ENCODE results near the gene ALG3.

ALG3 gene

DNA sequence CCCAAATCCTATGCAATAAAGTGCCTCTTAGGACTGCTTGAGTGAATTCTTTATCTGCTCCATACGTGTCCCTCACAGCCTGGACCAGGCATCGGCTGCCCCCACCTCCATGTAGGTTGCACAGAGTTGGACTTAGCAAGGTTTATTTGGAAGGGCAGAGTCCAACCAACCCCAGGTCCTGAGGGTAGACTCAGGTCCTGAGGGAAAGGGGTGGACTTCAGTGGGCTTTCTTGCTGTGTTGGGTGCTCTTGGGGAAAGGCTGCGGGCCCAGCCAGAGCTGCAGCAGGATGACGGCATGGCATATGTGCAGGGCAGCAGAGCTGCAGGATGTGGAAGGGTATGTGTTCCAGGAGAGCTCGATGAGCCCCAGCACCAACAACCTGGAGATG is 6.5 kb downstream of the ALG3 start:
- Histone ChIP-seq H3K27me3 (ENCODE audit: control insufficient read depth in 1 of 2, insufficient read depth in 2 of 2, low read length in 2 of 2) (no peaks in the 10 kb centered on the region), H3K4me3 (ENCODE audit: low read depth in 1 of 2, low read length in 2 of 2) (no peak overlapping the region), H3K36me3 (ENCODE audit: control insufficient read depth in 1 of 2, insufficient read depth in 2 of 2, low read length in 2 of 2) (peaks cover 25 to 39% of the 10 kb centered on the region in 2 donors), H3K9me3 (ENCODE audit: control insufficient read depth in 1 of 2, low read length in 2 of 2) (no peaks in the 10 kb centered on the region), H3K4me1 (ENCODE audit: control insufficient read depth in 1 of 2, insufficient read depth in 2 of 2, low read length in 2 of 2) (peaks cover 0 to 17% of the 10 kb centered on the region in 2 donors), H3K27ac (ENCODE audit: low read depth, low read length) (no peak overlapping the region), H3K9ac (ENCODE audit: low read depth in 1 of 2, low read length in 2 of 2) (no peak overlapping the region)

DNA sequence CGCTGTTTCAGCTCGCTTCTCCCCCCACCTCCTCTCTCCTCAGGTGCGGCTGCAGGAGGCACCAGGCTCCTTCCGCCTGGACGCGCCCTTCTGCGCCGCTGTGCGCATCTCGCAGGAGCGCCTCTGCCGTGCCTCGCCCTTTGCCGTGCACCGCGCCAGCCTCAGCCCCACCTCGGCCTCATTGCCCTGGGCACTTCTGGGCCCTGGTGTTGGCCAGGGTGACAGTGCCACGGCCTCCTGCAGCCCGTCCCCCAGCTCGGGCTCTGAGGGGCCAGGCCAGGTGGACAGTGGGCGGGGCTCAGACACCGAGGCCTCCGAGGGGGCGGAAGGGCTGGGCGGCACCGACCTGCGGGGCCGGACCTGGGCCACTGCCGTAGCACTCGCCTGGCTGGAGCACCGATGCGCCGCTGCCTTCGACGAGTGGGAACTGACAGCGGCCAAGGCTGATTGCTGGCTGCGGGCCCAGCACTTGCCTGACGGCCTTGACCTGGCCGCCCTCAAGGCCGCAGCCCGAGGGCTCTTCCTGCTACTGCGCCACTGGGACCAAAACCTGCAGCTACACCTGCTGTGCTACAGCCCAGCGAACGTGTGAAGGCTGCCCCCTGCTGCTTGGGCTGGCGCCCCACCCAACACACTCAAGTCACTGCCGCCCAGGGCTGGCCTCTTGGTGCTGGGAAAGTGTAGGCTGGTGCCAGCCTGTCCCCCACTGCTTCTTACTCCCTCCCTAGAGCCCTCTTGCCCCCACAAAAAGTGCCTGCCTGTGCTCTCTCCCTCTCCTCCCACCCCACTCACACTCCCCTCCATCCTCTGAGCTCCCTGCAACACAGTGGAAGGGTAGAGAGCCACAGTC is 7.1 kb downstream of the ALG3 start:
- H3K27ac ChIP-seq (ENCODE audit: low read depth, low read length), result no peak overlapping the region
- peak overlapping the region in 1 of 2 donors; percentile 54 for H3K4me3 ChIP-seq (ENCODE audit: low read depth in 1 of 2, low read length in 2 of 2)

DNA sequence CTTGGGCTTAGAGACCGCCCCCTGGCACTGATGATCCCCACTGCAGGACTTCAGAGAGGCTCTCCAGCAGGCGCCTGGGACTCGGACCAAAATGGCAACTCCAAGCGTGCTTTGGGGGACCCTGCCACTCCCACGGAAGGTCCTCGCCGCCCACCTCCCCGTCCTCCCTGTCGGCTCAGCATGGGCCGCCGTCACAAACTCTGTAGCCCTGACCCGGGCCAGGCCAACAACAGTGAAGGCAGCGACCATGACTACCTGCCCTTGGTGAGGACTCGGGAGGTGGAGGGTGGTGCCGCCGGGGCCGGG is 7.7 kb downstream of the ALG3 start:
- Histone ChIP-seq H3K27ac (ENCODE audit: low read depth, low read length) (no peak overlapping the region), H3K4me3 (ENCODE audit: low read depth in 1 of 2, low read length in 2 of 2) (peak overlapping the region in 1 of 2 donors; percentile 54), H3K9ac (ENCODE audit: low read depth in 1 of 2, low read length in 2 of 2) (no peak overlapping the region), H3K9me3 (ENCODE audit: control insufficient read depth in 1 of 2, low read length in 2 of 2) (no peaks in the 10 kb centered on the region), H3K36me3 (ENCODE audit: control insufficient read depth in 1 of 2, insufficient read depth in 2 of 2, low read length in 2 of 2) (peaks cover 25 to 39% of the 10 kb centered on the region in 2 donors), H3K4me1 (ENCODE audit: control insufficient read depth in 1 of 2, insufficient read depth in 2 of 2, low read length in 2 of 2) (peaks cover 0 to 17% of the 10 kb centered on the region in 2 donors), H3K27me3 (ENCODE audit: control insufficient read depth in 1 of 2, insufficient read depth in 2 of 2, low read length in 2 of 2) (no peaks in the 10 kb centered on the region)

More for the DNA sequence above, 7.1 kb downstream of the ALG3 start:
- Histone ChIP-seq H3K36me3 (ENCODE audit: control insufficient read depth in 1 of 2, insufficient read depth in 2 of 2, low read length in 2 of 2) (peaks cover 25 to 39% of the 10 kb centered on the region in 2 donors), H3K4me1 (ENCODE audit: control insufficient read depth in 1 of 2, insufficient read depth in 2 of 2, low read length in 2 of 2) (peaks cover 0 to 17% of the 10 kb centered on the region in 2 donors), H3K9ac (ENCODE audit: low read depth in 1 of 2, low read length in 2 of 2) (no peak overlapping the region), H3K27me3 (ENCODE audit: control insufficient read depth in 1 of 2, insufficient read depth in 2 of 2, low read length in 2 of 2) (no peaks in the 10 kb centered on the region), H3K9me3 (ENCODE audit: control insufficient read depth in 1 of 2, low read length in 2 of 2) (no peaks in the 10 kb centered on the region)

DNA sequence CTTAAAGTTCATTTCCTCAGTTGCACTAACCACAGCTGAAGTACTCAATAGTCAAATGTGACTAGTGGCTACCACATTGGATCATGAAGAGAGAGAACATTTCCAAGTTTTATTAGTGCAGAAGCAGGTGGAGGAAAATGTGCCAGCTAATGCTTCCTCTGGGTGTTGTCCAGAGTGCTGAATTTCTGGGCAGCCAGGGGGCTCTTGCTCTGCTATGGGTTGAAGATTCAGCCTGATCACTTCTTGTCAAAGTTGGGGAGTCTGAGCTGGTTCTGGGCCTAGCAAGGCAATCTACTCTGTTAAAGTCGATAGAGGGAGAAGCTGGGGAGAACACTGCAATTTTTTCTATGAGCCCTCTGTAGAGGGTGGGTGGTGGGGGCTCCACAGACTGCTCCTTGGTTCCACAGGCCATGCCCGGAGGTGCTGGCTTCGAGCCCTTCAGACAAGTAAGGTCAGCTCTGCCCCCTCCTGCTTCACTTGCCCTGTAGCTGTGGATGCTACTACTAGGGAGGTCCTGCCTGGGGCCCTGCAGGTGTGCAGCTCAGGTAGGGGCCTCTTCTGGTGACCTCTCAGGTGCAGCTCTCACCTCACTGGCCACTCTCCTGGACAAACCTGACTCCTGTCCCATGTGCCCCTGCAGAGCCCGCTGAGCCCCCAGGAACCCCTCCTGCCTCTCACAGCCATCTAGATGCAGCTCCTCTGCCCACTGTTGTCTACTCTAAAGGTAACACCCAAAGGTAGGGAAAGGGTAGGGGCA is 8.2 kb downstream of the ALG3 start:
- H3K4me3 ChIP-seq (ENCODE audit: low read depth in 1 of 2, low read length in 2 of 2), result no peak overlapping the region
- peaks cover 0 to 17% of the 10 kb centered on the region in 2 donors for H3K4me1 ChIP-seq (ENCODE audit: control insufficient read depth in 1 of 2, insufficient read depth in 2 of 2, low read length in 2 of 2)
- H3K27me3 ChIP-seq (ENCODE audit: control insufficient read depth in 1 of 2, insufficient read depth in 2 of 2, low read length in 2 of 2), result no peaks in the 10 kb centered on the region
- H3K36me3 ChIP-seq (ENCODE audit: control insufficient read depth in 1 of 2, insufficient read depth in 2 of 2, low read length in 2 of 2), result peaks cover 25 to 37% of the 10 kb centered on the region in 2 donors
- H3K9ac ChIP-seq (ENCODE audit: low read depth in 1 of 2, low read length in 2 of 2), result no peak overlapping the region
- H3K27ac ChIP-seq (ENCODE audit: low read depth, low read length), result no peak overlapping the region
- no peaks in the 10 kb centered on the region for H3K9me3 ChIP-seq (ENCODE audit: control insufficient read depth in 1 of 2, low read length in 2 of 2)

DNA sequence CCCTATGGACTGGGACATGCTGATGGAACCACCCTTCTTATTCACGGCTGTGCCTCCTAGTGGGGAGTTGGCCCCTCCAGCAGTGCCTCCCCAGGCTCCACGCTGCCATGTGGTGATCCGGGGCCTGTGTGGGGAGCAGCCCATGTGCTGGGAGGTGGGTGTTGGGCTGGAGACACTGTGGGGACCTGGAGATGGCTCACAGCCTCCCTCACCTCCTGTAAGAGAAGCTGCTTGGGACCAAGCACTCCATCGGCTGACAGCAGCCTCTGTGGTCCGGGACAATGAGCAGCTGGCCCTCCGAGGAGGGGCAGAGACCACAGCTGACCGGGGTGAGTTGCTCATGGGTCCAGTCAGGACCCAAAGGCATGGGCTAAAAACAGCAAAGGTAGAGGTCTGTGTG is 9.1 kb downstream of the ALG3 start:
- H3K9ac ChIP-seq (ENCODE audit: low read depth in 1 of 2, low read length in 2 of 2), result no peak overlapping the region
- no peak overlapping the region for H3K4me3 ChIP-seq (ENCODE audit: low read depth in 1 of 2, low read length in 2 of 2)
- no peak overlapping the region for H3K27ac ChIP-seq (ENCODE audit: low read depth, low read length)
- peaks cover 17 to 28% of the 10 kb centered on the region in 2 donors for H3K36me3 ChIP-seq (ENCODE audit: control insufficient read depth in 1 of 2, insufficient read depth in 2 of 2, low read length in 2 of 2)
- H3K4me1 ChIP-seq (ENCODE audit: control insufficient read depth in 1 of 2, insufficient read depth in 2 of 2, low read length in 2 of 2), result peaks cover 0 to 17% of the 10 kb centered on the region in 2 donors
- H3K9me3 ChIP-seq (ENCODE audit: control insufficient read depth in 1 of 2, low read length in 2 of 2), result no peaks in the 10 kb centered on the region
- no peaks in the 10 kb centered on the region for H3K27me3 ChIP-seq (ENCODE audit: control insufficient read depth in 1 of 2, insufficient read depth in 2 of 2, low read length in 2 of 2)

DNA sequence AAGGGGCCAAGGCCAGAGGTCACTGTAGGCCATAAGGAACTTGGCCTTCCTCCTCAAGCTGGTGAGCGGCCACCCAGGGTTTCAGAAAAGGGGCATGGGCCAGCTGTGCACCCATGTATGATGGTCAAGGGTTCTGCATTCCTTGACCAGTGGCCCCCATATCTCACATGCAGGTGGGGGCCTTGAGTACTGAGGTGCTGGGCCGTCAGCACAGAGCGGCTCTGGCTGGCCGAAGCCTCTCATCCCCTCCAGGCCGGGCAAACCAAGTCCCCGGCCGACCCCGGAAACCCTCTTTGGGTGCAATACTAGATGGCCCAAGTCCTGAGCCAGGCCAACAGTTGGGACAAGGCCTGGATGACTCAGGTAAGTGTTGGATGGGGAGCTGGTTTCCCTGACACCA is 9.5 kb downstream of the ALG3 start:
- no peaks in the 10 kb centered on the region for H3K27me3 ChIP-seq (ENCODE audit: control insufficient read depth in 1 of 2, insufficient read depth in 2 of 2, low read length in 2 of 2)
- H3K27ac ChIP-seq (ENCODE audit: low read depth, low read length), result no peak overlapping the region
- H3K9ac ChIP-seq (ENCODE audit: low read depth in 1 of 2, low read length in 2 of 2), result no peak overlapping the region
- H3K36me3 ChIP-seq (ENCODE audit: control insufficient read depth in 1 of 2, insufficient read depth in 2 of 2, low read length in 2 of 2), result peaks cover 13 to 24% of the 10 kb centered on the region in 2 donors
- no peaks in the 10 kb centered on the region for H3K9me3 ChIP-seq (ENCODE audit: control insufficient read depth in 1 of 2, low read length in 2 of 2)
- no peak overlapping the region for H3K4me3 ChIP-seq (ENCODE audit: low read depth in 1 of 2, low read length in 2 of 2)
- H3K4me1 ChIP-seq (ENCODE audit: control insufficient read depth in 1 of 2, insufficient read depth in 2 of 2, low read length in 2 of 2), result peaks cover 0 to 17% of the 10 kb centered on the region in 2 donors

DNA sequence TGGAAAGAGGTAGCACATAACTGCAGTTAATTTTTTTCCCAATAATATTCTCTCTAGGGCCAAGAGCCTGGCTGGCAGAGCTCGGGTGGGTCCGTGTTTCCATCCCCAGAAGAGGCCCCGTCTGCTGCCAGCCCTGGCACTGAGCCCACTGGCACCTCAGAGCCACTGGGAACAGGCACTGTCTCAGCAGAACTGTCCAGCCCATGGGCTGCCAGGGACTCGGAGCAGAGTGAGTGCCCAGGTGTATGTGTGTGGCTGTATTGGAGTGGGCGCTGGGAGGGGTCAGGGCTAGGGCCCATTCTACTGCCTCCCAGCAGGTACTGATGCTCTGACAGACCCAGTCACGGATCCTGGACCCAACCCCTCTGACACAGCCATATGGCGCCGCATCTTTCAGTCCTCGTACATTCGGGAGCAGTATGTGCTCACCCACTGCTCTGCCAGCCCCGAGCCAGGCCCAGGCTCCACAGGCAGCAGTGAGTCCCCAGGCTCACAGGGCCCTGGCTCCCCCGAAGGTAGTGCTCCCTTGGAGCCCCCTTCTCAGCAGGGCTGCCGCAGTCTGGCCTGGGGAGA is 10.4 kb downstream of the ALG3 start:
- Histone ChIP-seq H3K9ac (ENCODE audit: low read depth in 1 of 2, low read length in 2 of 2) (no peak overlapping the region), H3K9me3 (ENCODE audit: control insufficient read depth in 1 of 2, low read length in 2 of 2) (no peaks in the 10 kb centered on the region), H3K36me3 (ENCODE audit: control insufficient read depth in 1 of 2, insufficient read depth in 2 of 2, low read length in 2 of 2) (peaks cover 7 to 15% of the 10 kb centered on the region in 2 donors), H3K4me3 (ENCODE audit: low read depth in 1 of 2, low read length in 2 of 2) (no peak overlapping the region), H3K27ac (ENCODE audit: low read depth, low read length) (no peak overlapping the region), H3K27me3 (ENCODE audit: control insufficient read depth in 1 of 2, insufficient read depth in 2 of 2, low read length in 2 of 2) (peaks cover 0 to 4% of the 10 kb centered on the region in 2 donors), H3K4me1 (ENCODE audit: control insufficient read depth in 1 of 2, insufficient read depth in 2 of 2, low read length in 2 of 2) (peaks cover 0 to 17% of the 10 kb centered on the region in 2 donors)

DNA sequence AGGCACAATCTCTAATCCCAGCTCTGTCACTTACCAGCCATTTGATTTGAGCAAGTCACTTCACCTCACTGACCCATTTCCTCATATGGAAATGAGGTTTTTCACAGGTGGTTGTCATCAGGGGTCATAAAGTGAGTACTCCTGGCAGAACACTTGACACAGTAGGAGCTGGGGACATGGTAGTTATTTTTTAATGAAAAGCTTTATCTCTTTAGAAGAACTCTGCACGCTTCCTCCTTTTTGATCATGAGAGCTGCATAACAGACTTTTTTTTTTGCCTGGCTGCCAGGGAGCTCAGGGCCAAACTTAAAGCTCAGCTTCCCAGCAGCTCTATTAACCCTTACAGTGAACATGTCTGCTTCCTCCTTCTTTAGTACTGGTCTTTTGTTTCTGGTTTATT is 11.0 kb downstream of the ALG3 start:
- H3K36me3 ChIP-seq (ENCODE audit: control insufficient read depth in 1 of 2, insufficient read depth in 2 of 2, low read length in 2 of 2), result peaks cover 1 to 9% of the 10 kb centered on the region in 2 donors
- peaks cover 0 to 6% of the 10 kb centered on the region in 2 donors for H3K27me3 ChIP-seq (ENCODE audit: control insufficient read depth in 1 of 2, insufficient read depth in 2 of 2, low read length in 2 of 2)
- no peak overlapping the region for H3K27ac ChIP-seq (ENCODE audit: low read depth, low read length)
- H3K9me3 ChIP-seq (ENCODE audit: control insufficient read depth in 1 of 2, low read length in 2 of 2), result no peaks in the 10 kb centered on the region
- H3K4me3 ChIP-seq (ENCODE audit: low read depth in 1 of 2, low read length in 2 of 2), result no peak overlapping the region
- no peak overlapping the region for H3K9ac ChIP-seq (ENCODE audit: low read depth in 1 of 2, low read length in 2 of 2)
- peaks cover 0 to 17% of the 10 kb centered on the region in 2 donors for H3K4me1 ChIP-seq (ENCODE audit: control insufficient read depth in 1 of 2, insufficient read depth in 2 of 2, low read length in 2 of 2)

DNA sequence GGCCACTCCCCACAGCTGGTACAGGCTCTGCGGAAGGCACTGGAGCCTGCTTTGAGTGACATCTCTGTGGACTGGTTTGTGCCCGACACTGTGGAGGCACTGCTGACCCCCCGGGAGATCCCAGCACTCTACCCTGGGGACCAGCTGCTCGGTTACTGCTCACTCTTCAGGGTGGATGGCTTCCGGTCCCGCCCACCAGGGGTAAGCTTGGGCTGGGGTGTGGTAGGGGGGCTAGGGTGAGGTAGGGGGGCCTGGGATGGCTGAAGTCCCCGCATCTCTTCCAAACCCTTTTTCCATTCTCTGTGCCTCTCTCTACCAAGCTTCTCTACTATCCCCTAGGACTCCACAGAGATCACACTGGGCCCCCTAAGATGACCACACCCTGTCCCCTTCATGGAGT is 11.6 kb downstream of the ALG3 start:
- peaks cover 0 to 11% of the 10 kb centered on the region in 2 donors for H3K27me3 ChIP-seq (ENCODE audit: control insufficient read depth in 1 of 2, insufficient read depth in 2 of 2, low read length in 2 of 2)
- H3K4me3 ChIP-seq (ENCODE audit: low read depth in 1 of 2, low read length in 2 of 2), result no peak overlapping the region
- H3K9me3 ChIP-seq (ENCODE audit: control insufficient read depth in 1 of 2, low read length in 2 of 2), result no peaks in the 10 kb centered on the region
- H3K4me1 ChIP-seq (ENCODE audit: control insufficient read depth in 1 of 2, insufficient read depth in 2 of 2, low read length in 2 of 2), result peaks cover 0 to 17% of the 10 kb centered on the region in 2 donors
- peaks cover 0 to 3% of the 10 kb centered on the region in 2 donors for H3K36me3 ChIP-seq (ENCODE audit: control insufficient read depth in 1 of 2, insufficient read depth in 2 of 2, low read length in 2 of 2)
- no peak overlapping the region for H3K27ac ChIP-seq (ENCODE audit: low read depth, low read length)
- no peak overlapping the region for H3K9ac ChIP-seq (ENCODE audit: low read depth in 1 of 2, low read length in 2 of 2)

DNA sequence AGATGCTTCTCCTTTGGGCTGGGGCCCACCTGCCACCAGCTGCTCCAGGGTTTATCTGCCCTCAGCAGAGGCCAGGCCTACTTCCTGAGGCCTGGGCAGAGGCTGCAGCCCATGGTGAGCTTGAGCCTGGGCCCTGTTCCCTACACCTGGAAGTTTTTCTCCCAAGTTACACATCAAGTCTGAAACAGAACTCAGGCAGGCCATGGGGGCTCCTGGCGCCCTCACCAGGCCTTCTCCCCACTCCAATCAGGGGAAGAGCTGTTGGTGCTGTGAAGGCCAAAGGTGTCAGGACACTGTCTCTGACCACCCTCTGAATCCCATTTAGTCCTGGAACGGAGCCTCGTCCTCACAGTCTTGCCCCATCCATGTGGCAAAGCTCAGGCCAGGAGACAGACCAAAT is 12.1 kb downstream of the ALG3 start:
- no peaks in the 10 kb centered on the region for H3K36me3 ChIP-seq (ENCODE audit: control insufficient read depth in 1 of 2, insufficient read depth in 2 of 2, low read length in 2 of 2)
- H3K9me3 ChIP-seq (ENCODE audit: control insufficient read depth in 1 of 2, low read length in 2 of 2), result no peaks in the 10 kb centered on the region
- H3K4me1 ChIP-seq (ENCODE audit: control insufficient read depth in 1 of 2, insufficient read depth in 2 of 2, low read length in 2 of 2), result peaks cover 0 to 14% of the 10 kb centered on the region in 2 donors
- H3K4me3 ChIP-seq (ENCODE audit: low read depth in 1 of 2, low read length in 2 of 2), result no peak overlapping the region
- H3K27me3 ChIP-seq (ENCODE audit: control insufficient read depth in 1 of 2, insufficient read depth in 2 of 2, low read length in 2 of 2), result peaks cover 4 to 16% of the 10 kb centered on the region in 2 donors
- no peak overlapping the region for H3K9ac ChIP-seq (ENCODE audit: low read depth in 1 of 2, low read length in 2 of 2)
- H3K27ac ChIP-seq (ENCODE audit: low read depth, low read length), result no peak overlapping the region
